K562 (cell line): ENCODE data around the gene MCC. TPM values are rescaled to one million over a fixed set of nuclear protein-coding genes. Genes with fewer than 3 reads are reported as not detected.

Experiments used
- CREB1 ChIP-seq, 2 experiments: sonication (generic) in 1 of 2; formaldehyde crosslinking in 1 of 2; IDR thresholded peaks; 2 replicates each; pipeline versions ENCODE4 v1.6.1 to v1.8.0; 2012 to 2022; ENCODE audit warnings: inconsistent platforms in 1 of 2, mild to moderate bottlenecking in 1 of 2, missing genetic modification reagents in 1 of 2, moderate library complexity in 1 of 2
- E2F1 ChIP-seq: sonication (generic); formaldehyde crosslinking; IDR thresholded peaks from 2 replicates; pipeline ENCODE4 v1.8.1; 2023; ENCODE audit warnings: mild to moderate bottlenecking, missing genetic modification reagents, moderate library complexity
- EP400 ChIP-seq: fragments of 450-650 bp; IDR thresholded peaks from 2 replicates; pipeline ENCODE4 v1.6.1; 2017; ENCODE audit warnings: antibody characterized with exemption, mild to moderate bottlenecking, moderate library complexity
- FIP1L1 ChIP-seq: fragments of 200-400 bp; formaldehyde crosslinking; IDR thresholded peaks from 2 replicates; pipeline ENCODE4 v1.6.1; 2018; ENCODE audit warnings: mild to moderate bottlenecking, low read depth, low read length; ENCODE audit not compliant: poor library complexity, severe bottlenecking
- FOXP1 ChIP-seq: sonication (generic); formaldehyde crosslinking; IDR thresholded peaks from 2 replicates; pipeline ENCODE4 v1.8.0; 2022; ENCODE audit warnings: mild to moderate bottlenecking, missing genetic modification reagents
- IRF2 ChIP-seq: sonication (generic); formaldehyde crosslinking; IDR thresholded peaks from 2 replicates; pipeline ENCODE4 v1.8.1; 2022; ENCODE audit warnings: mild to moderate bottlenecking, missing genetic modification reagents
- MAX ChIP-seq: sonication (generic); formaldehyde crosslinking; IDR thresholded peaks from 2 replicates; pipeline ENCODE4 v1.9.0; 2022; ENCODE audit warnings: mild to moderate bottlenecking, missing genetic modification reagents
- NR2C1 ChIP-seq, 2 experiments: fragments of 450-650 bp; IDR thresholded peaks; 2 replicates each; pipeline ENCODE4 v1.6.1; 2017; ENCODE audit warnings: mild to moderate bottlenecking in 2 of 2, antibody characterized with exemption in 1 of 2, inconsistent platforms in 1 of 2, missing compliant biosample characterization in 1 of 2, missing genetic modification characterization in 1 of 2
- TFAP4 ChIP-seq: sonication (generic); formaldehyde crosslinking; IDR thresholded peaks from 2 replicates; pipeline ENCODE4 v1.8.0; 2022; ENCODE audit warnings: missing genetic modification reagents, mild to moderate bottlenecking, moderate library complexity, borderline replicate concordance
- TOE1 ChIP-seq, 2 experiments: fragments of 450-650 bp in 1 of 2; sonication (generic) in 1 of 2; formaldehyde crosslinking in 1 of 2; IDR thresholded peaks; 2 replicates each; pipeline versions ENCODE4 v1.7.1 to v1.8.0; 2016 to 2022; ENCODE audit warnings: borderline replicate concordance in 2 of 2, mild to moderate bottlenecking in 2 of 2, antibody characterized with exemption in 1 of 2, inconsistent platforms in 1 of 2, low read depth in 1 of 2, missing genetic modification reagents in 1 of 2, moderate library complexity in 1 of 2
- TSHZ1 ChIP-seq: fragments of 250-450 bp; sonication (Bioruptor Pico); IDR thresholded peaks from 2 replicates; pipeline ENCODE4 v1.4.0; 2020; ENCODE audit warnings: mild to moderate bottlenecking, moderate library complexity
- ZNF175 ChIP-seq: fragments of 200-800 bp; sonication (Bioruptor generic); IDR thresholded peaks from 2 replicates; pipeline ENCODE4 v1.6.1; 2016; ENCODE audit warnings: low read depth, mild to moderate bottlenecking, missing genetic modification characterization, missing compliant biosample characterization
- ZNF655 ChIP-seq: fragments of 250-450 bp; sonication (Bioruptor Pico); IDR thresholded peaks from 2 replicates; pipeline ENCODE4 v1.5.0; 2021
- ZNF717 ChIP-seq: fragments of 250-450 bp; sonication (Bioruptor Pico); IDR thresholded peaks from 2 replicates; pipeline ENCODE4 v1.5.0; 2021
- ZNF766 ChIP-seq: fragments of 200-800 bp; sonication (Bioruptor generic); conservative IDR thresholded peaks from 2 replicates; pipeline ENCODE4 v1.6.1; 2016; ENCODE audit warnings: missing genetic modification characterization, missing compliant biosample characterization
- polyA plus RNA-seq, 8 experiments: library from polyadenylated mRNA; depleted of rRNA in 4 of 8; stranded (reverse) in 5 of 8; unstranded in 3 of 8; fragments of >200 nt; fragmentation: Nextera tagmentation in 2 of 8; fragmentation: Illumina TruSeq in 1 of 8; extraction: Ambion mirVana in 2 of 8; extraction: Trizol in 1 of 8; gene quantifications; 2 replicates each; pipeline versions ENCODE4 v1.2.1 to v1.2.3, GENCODE V29; 2011 to 2014; ENCODE audit warnings: inconsistent platforms in 1 of 8, missing spikeins in 1 of 8
- total RNA-seq, 7 experiments: library from RNA; depleted of rRNA in 6 of 7; stranded (reverse); fragments of >200 nt in 6 of 7; fragmentation: Illumina TruSeq in 2 of 7; extraction: Trizol in 2 of 7; gene quantifications; 2 replicates each; pipeline versions ENCODE4 v1.2.1 to v1.2.3, GENCODE V29; 2011 to 2021; ENCODE audit warnings: low replicate concordance in 1 of 7

The MCC gene
- total and polyA plus RNA-seq, 9 of the 15 experiments (the other 6 are each of a cell fraction or from before 2014, with no cell fraction given) = 0.04 to 0.24 (median 0.06) TPM; not detected in 1

- TF ChIP-seq TFAP4 (CRISPR knock-in tag) = peak; percentile 60; the same call in 1 of the 2 replicates
- no peak for TF ChIP-seq ZNF717 (CRISPR knock-in tag)
- TF ChIP-seq FOXP1 (CRISPR knock-in tag) = 0 out of 2 replicates have a peak, but pooled peaks have one; percentile 77
- peak; percentile 48 for TF ChIP-seq NR2C1 (IDR thresholded peaks at IDR 0.05)
- TF ChIP-seq NR2C1 (tag; IDR thresholded peaks at IDR 0.05) = peak; percentile 79
- peak; percentile 89; the same call in 1 of the 2 replicates for TF ChIP-seq E2F1 (CRISPR knock-in tag)
- peak; percentile 39; the same call in 1 of the 2 replicates for TF ChIP-seq ZNF175 (CRISPR knock-in tag)
- TF ChIP-seq MAX (CRISPR knock-in tag) = peak; percentile 73; the same call in 1 of the 2 replicates
- TF ChIP-seq ZNF655 (CRISPR knock-in tag) = no peak
- peak; percentile 94 for TF ChIP-seq CREB1 (IDR thresholded peaks at IDR 0.05)
- TF ChIP-seq CREB1 (CRISPR knock-in tag; IDR thresholded peaks at IDR 0.05) = peak; percentile 95
- peak; percentile 75 for TF ChIP-seq EP400
- TF ChIP-seq IRF2 (CRISPR knock-in tag) = no peak
- peak; percentile 44; the same call in 1 of the 2 replicates for TF ChIP-seq ZNF766 (CRISPR knock-in tag)
- 0 out of 2 replicates have a peak, but pooled peaks have one; percentile 19 for TF ChIP-seq TOE1 (IDR thresholded peaks at IDR 0.05; ENCODE audit: borderline replicate concordance)
- no peak for TF ChIP-seq TOE1 (CRISPR knock-in tag; IDR thresholded peaks at IDR 0.05; ENCODE audit: borderline replicate concordance, low read depth)
- peak; percentile 25 for TF ChIP-seq FIP1L1
- no peak for TF ChIP-seq TSHZ1
Observed at GRCh38 chr5:113513384-113514288, 25.4 kb upstream of the MCC start, which contains the start of gene YTHDC2 (continued).
